Spinal cord (tissue), 10 donors: ENCODE measurements around the gene BMP4. TPM values are rescaled to one million over a fixed set of nuclear protein-coding genes. Genes with fewer than 3 reads are reported as not detected.

Source experiments
- DNase-seq, 6 donors: peaks; one replicate each; pipeline versions ENCODE4 v3.0.0 to v3.0.0-alpha.2; 2013 to 2015; ENCODE audit warnings: low spot score in 6 of 6, low read depth in 4 of 6
- H3K27ac ChIP-seq: one replicate; pipeline ENCODE4 v1.5.1; 2013; ENCODE audit warnings: low read depth, low read length, control low read depth
- H3K27me3 ChIP-seq: one replicate; pipeline ENCODE4 v1.6.1; 2013; ENCODE audit warnings: low read length; ENCODE audit not compliant: control insufficient read depth, insufficient read depth
- H3K36me3 ChIP-seq: one replicate; pipeline ENCODE4 v1.6.1; 2013; ENCODE audit warnings: low read length; ENCODE audit not compliant: control insufficient read depth, insufficient read depth
- H3K4me1 ChIP-seq: one replicate; pipeline ENCODE4 v1.6.1; 2013; ENCODE audit warnings: low read length; ENCODE audit not compliant: control insufficient read depth, insufficient read depth
- H3K4me3 ChIP-seq: one replicate; pipeline ENCODE4 v1.5.1; 2013; ENCODE audit warnings: low read depth, low read length, control low read depth
- H3K9me3 ChIP-seq: one replicate; pipeline ENCODE4 v1.6.1; 2013; ENCODE audit warnings: low read length; ENCODE audit not compliant: control insufficient read depth, insufficient read depth
- WGBS: methylation state at CpG from one replicate; pipeline ENCODE4 v1.1.5; 2013; ENCODE audit warnings: missing lambda C conversion rate; ENCODE audit not compliant: insufficient coverage; 5-methylcytosine and 5-hydroxymethylcytosine counted together
- long read RNA-seq, 4 donors: transcript quantifications; one replicate each; lab custom pipeline, GENCODE V29; 2026
- polyA plus RNA-seq, 2 donors: library from polyadenylated mRNA; unstranded; fragments of 120-200 nt; gene quantifications; one replicate each; pipeline ENCODE4 v1.2.1, GENCODE V29; 2013; ENCODE audit not compliant: insufficient read length in 2 of 2
- total RNA-seq, 2 donors: library from RNA; depleted of rRNA in 1 of 2; stranded (reverse); fragments of 120-200 nt in 1 of 2; fragments of >200 nt in 1 of 2; gene quantifications; one replicate each; pipeline versions ENCODE4 v1.2.3 to v1.2.4, GENCODE V29; 2013 to 2014
- donor health status: healthy.

The BMP4 gene
- 10 to 100 TPM in 1 of 2 donors, 1 to 10 TPM in 1; 9.7 to 62.8 TPM for total RNA-seq
- 10 to 100 TPM in 1 of 2 donors, 1 to 10 TPM in 1; 8.4 to 16.3 TPM for polyA plus RNA-seq
- long read RNA-seq, donor 1, partial matches to known transcripts, result 0 of 10 reads
- long read RNA-seq, donor 1, other reads (novel, unspliced or antisense), result 0 of 10 reads
- long read RNA-seq, donor 2, result 0 reads
- long read RNA-seq, donor 3, result 0 reads
- long read RNA-seq, donor 4, transcript BMP4-206 (4 exons, 1,708 nt), result minor isoform, 6 of 24 reads
- long read RNA-seq, donor 4, transcript BMP4-205 (3 exons, 1,705 nt), result major isoform, 8 of 24 reads
- long read RNA-seq, donor 4, transcript BMP4-201 (4 exons, 1,917 nt), result major isoform, 8 of 24 reads
- long read RNA-seq, donor 4, partial matches to known transcripts, result 0 of 24 reads
- long read RNA-seq, donor 4, other reads (novel, unspliced or antisense), result 0 of 24 reads

DNA sequence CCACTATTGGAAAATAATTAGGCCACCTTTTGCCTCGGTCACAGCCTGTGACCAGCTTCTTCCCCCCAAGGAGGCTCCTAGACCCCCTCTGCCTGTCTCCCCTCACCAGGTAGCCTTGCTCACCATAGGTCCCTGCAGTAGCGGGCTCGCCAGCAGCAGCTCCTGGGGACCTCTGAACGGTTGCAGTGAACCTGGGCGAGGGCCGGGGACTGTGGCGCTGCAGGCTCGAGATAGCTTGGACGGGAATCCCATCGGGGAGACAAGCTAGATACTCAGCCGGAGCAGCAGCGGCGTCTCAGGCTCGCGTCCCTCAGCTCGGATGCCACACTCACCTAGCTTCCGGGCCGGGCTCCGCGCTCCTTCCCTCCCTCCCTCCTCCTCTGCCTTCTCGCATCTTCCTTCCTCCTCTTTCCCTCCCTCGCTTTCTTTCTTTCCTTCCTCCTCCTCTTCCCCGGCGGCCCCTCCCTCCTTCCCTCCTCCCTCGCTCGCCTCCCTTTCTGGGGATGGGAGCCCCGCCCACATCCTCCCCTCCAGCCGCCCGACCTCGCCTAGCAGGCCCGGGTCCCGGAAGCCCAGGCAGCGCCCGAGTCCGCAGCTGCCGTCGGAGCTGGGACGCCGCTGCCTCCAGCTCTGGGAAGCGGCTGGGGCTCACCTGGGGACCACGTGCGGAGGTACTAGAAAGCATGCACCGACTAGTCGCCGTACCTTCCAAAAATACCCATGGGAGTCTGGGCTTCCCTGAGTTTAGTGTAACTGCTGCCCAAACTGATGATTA, at the start of gene BMP4:
Gene BMP4, minus strand, starts transcription at position 399 of the 775 bp plus-strand sequence. CDS start 4,603 bp downstream, outside the sequence.
- H3K36me3 ChIP-seq, result no peaks in the 10 kb centered on the region
- under 1% methylated on average over 40 of the region's 45 CpGs for WGBS
- H3K27me3 ChIP-seq, result peaks cover 82% of the 10 kb centered on the region
- peak within 1 kb of the TSS; percentile 33 for H3K27ac ChIP-seq
- peaks cover 50% of the 10 kb centered on the region for H3K4me1 ChIP-seq
- peak within 1 kb of the TSS; percentile 58 for H3K4me3 ChIP-seq
- no peaks in the 10 kb centered on the region for H3K9me3 ChIP-seq
- DNase-seq, result peak in 2 of 6 donors; percentile 59 to 72

DNA sequence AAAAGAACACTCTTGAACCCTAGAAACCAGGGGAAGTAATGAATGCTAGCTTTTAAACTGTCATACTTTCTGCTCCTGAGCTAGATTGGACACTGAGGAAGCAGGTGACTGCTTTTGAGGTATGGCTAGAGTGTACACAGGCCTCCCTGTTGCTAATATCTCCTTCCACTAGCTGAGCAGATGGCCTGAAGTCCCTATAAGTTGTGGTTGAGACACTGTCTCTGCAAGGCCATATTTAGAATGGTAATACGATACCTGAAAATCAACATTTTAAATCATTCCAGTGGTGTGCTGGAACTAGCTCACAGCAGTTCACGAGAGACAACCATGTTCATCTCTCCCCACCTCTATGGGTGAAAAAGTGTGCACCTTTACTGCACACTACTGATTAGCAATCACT, 46.4 kb upstream of the BMP4 start:
- WGBS, result 100% methylated on average over 1 of the region's 2 CpGs
- Histone ChIP-seq H3K4me1 (no peaks in the 10 kb centered on the region), H3K27me3 (no peaks in the 10 kb centered on the region), H3K36me3 (no peaks in the 10 kb centered on the region), H3K27ac (no peak overlapping the region), H3K4me3 (no peak overlapping the region), H3K9me3 (no peaks in the 10 kb centered on the region)
- DNase-seq, result no peak

DNA sequence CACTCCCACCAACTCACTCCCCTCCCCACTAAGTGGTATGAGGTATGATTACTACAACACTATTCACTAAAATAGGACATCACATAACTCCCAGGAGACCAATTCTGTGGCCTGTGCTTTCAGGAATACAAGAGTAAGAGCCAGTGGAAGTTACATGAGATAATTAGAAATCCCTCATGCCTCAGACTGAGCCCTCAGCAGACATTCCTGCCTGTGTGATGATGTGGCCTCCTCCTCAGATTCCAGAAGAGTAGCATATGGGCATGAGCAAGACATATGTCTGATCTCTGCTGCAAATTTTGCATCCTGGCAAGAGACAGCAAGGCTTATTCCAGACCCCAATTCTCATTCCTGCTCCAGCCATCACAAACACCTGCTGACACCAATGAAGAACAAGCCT, 46.0 kb upstream of the BMP4 start:
- Histone ChIP-seq H3K27me3 (no peaks in the 10 kb centered on the region), H3K9me3 (no peaks in the 10 kb centered on the region), H3K27ac (no peak overlapping the region), H3K36me3 (no peaks in the 10 kb centered on the region), H3K4me3 (no peak overlapping the region), H3K4me1 (no peaks in the 10 kb centered on the region)
- peak in 2 of 6 donors; percentile 27 to 74 for DNase-seq

DNA sequence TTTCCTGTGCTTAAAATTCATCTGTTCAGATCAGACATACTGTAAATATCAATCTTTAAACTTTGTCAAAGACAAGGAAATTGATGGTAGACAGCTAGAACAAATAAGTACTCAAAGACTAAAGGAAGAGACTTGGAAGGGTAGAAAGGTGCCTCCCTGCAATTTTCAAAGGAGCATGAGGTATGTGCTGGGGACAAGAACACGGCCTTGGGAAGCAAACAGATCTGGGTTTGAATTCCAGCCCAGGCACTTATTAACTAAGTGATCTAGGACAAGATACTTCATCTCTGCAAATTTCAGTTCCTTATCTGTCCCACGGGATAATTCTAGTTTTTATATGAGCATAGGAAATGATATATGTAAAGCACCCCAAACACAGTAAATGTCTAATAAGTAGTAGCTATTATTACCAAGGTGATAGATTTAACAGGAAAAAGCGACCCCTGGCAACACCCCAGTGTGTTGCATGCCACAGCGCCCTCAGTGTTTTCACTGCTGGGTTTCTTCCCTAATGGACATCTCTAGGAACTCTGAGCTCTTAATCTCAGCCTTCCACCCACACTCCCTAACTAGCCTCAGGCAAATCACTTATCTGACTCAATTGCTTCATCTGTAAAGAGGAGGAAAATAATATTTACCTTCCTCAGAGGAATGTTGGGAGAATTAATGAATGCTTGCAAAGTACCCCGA, 44.7 kb upstream of the BMP4 start:
- DNase-seq, result no peak
- Histone ChIP-seq H3K27me3 (no peaks in the 10 kb centered on the region), H3K27ac (no peak overlapping the region), H3K9me3 (no peaks in the 10 kb centered on the region), H3K4me1 (no peaks in the 10 kb centered on the region), H3K36me3 (no peaks in the 10 kb centered on the region), H3K4me3 (no peak overlapping the region)
- 80% methylated on average over 2 of the region's 5 CpGs for WGBS

DNA sequence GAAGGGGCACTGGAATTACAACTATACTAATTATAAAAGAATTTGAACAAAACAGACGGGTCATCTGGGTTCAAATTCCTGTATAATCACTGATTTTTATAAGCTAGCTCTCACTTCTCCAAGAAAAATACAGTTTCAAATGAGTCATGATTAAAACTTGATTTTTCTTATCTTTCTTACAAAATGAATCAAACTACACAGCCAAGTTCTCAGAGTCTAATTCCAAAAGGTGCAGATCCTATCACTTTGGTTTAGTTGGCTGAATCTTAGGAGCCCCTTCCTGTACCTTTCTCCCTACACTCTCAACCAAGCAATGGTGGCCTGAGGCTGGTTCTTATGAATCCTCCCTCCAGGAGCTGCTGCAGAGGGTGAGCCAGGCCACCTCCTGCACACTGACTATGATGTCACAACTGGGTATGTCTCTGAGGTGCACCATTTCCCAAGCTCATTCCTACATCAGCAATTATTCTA, 43.8 kb upstream of the BMP4 start:
- H3K27ac ChIP-seq, result no peak overlapping the region
- no peaks in the 10 kb centered on the region for H3K36me3 ChIP-seq
- H3K27me3 ChIP-seq, result no peaks in the 10 kb centered on the region
- no CpG with 5 or more reads among the region's 1 CpG for WGBS
- H3K4me1 ChIP-seq, result no peaks in the 10 kb centered on the region
- no peaks in the 10 kb centered on the region for H3K9me3 ChIP-seq
- DNase-seq, result no peak
- H3K4me3 ChIP-seq, result no peak overlapping the region

DNA sequence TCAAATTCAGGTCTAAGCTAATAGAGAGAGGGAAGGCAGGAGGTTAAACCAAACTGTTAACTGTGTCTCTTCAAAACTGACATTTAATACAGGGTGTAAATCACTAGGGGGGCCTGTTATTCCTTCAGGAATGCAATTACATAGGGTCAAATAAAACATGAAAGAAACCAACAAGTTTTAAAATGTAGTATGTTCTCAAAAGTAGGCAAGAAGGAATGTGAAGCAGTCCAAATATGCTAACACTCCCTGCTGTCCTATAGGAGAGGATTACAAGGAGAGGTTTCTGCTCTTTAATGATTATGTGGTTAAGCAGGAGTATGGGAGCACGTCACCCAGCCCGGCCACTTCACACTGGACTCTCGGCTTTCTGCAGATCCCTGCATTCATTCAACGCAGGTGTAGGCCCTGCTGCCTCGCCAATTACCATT, 42.5 kb upstream of the BMP4 start:
- H3K9me3 ChIP-seq, result no peaks in the 10 kb centered on the region
- H3K36me3 ChIP-seq, result no peaks in the 10 kb centered on the region
- DNase-seq, result no peak
- no peaks in the 10 kb centered on the region for H3K27me3 ChIP-seq
- H3K27ac ChIP-seq, result no peak overlapping the region
- no peak overlapping the region for H3K4me3 ChIP-seq
- H3K4me1 ChIP-seq, result no peaks in the 10 kb centered on the region
- no CpG with 5 or more reads among the region's 5 CpGs for WGBS

DNA sequence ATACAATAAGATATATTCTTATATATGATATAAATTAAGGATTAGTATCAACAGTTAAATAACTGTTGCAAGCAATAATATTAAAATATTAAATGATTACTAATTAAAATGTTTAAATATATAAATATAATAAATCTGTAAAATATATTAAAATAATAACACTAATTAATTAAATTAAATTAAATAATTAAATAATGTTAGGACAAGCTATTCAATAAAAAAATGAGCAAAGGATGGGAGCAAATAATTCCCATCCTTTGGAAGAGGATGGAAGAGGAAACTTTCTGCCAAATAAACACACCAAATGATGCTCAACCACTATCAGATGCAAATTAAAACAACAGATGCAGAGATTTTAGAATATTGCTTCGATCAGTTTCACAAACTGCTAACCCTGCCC, 39.4 kb upstream of the BMP4 start:
- H3K27ac ChIP-seq, result no peak overlapping the region
- no peaks in the 10 kb centered on the region for H3K27me3 ChIP-seq
- WGBS, result no CpG with 5 or more reads among the region's 1 CpG
- no peaks in the 10 kb centered on the region for H3K9me3 ChIP-seq
- H3K36me3 ChIP-seq, result no peaks in the 10 kb centered on the region
- H3K4me1 ChIP-seq, result no peaks in the 10 kb centered on the region
- no peak overlapping the region for H3K4me3 ChIP-seq
- DNase-seq, result no peak

DNA sequence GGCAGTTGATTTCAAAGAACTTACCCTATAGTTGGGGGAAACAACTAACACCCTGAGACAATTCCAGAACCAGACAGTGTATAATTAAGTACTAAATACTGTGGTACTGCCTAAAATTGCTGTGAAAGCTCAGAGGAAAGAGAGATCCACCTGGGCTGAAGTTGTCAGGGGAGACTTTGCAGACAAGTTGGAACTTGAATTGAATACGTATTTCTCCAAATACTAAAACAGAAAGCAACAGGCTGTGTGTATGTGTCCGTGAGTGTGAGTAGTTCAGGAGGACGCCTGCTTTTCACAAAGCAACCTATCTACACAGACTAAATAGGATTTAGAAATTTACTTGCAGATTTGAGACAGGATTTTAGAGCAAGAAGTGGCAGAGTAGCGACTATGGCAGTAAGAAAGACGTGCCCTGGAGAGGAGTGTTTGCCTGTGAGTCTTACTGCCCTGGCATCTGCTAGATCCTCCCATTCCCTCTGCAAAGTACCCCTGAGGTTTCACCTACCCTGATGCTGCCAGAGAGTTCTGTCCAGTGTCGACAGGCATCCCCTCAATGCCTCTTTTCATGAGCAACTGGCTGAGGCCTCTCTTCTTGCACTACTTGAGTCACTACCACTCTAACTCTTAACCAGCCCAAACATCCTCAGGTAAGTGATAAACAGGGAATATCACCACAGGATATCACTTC, 37.4 kb upstream of the BMP4 start:
- Histone ChIP-seq H3K36me3 (no peaks in the 10 kb centered on the region), H3K27me3 (no peaks in the 10 kb centered on the region), H3K27ac (no peak overlapping the region), H3K4me1 (no peaks in the 10 kb centered on the region), H3K4me3 (no peak overlapping the region), H3K9me3 (no peaks in the 10 kb centered on the region)
- 45% methylated on average over 2 of the region's 6 CpGs for WGBS
- no peak for DNase-seq

DNA sequence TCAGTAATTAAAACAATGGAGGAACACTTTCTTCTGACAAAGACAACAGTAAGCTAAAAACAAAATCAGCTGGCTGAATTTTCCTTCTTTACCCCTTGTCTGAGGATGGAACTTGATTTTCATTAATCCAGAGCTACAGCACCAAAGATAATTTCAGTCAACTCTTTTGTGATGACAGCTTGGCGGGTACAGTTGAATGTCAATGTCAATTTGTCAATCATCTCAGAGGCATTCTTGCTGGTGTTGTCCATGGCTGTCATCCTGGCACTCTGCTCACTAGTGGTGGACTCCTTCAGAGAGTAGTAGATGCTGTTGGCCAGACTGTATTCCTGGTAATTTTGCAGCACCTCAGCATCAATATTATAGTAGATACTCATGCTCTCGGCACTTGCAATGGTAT, 34.4 kb upstream of the BMP4 start:
- DNase-seq, result no peak
- Histone ChIP-seq H3K9me3 (no peaks in the 10 kb centered on the region), H3K4me1 (no peaks in the 10 kb centered on the region), H3K36me3 (no peaks in the 10 kb centered on the region), H3K27me3 (no peaks in the 10 kb centered on the region), H3K4me3 (no peak overlapping the region), H3K27ac (no peak overlapping the region)
- WGBS, result 92% methylated on average over 1 of the region's 2 CpGs
